OCI-LY3 (cell line): ENCODE measurements around the gene LRRC8E.

Source experiments
- EZH2phosphoT487 ChIP-seq: fragments of 200-600 bp; shearing (Covaris generic); IDR thresholded peaks from 2 replicates; pipeline ENCODE4 v1.6.1; 2018; ENCODE audit warnings: antibody characterized with exemption, mixed run types, low read depth
- TF ChIP-seq, protein P1 (sequence below): fragments of 200-600, 300-600 bp; sonication (generic); IDR thresholded peaks from 2 replicates; pipeline ENCODE4 v1.5.1; 2014; ENCODE audit warnings: antibody characterized with exemption, low read length, low read depth

GRCh38 chr19:7924241-7924640 is 35.9 kb downstream of the LRRC8E start:
- TF ChIP-seq, protein P1, sequence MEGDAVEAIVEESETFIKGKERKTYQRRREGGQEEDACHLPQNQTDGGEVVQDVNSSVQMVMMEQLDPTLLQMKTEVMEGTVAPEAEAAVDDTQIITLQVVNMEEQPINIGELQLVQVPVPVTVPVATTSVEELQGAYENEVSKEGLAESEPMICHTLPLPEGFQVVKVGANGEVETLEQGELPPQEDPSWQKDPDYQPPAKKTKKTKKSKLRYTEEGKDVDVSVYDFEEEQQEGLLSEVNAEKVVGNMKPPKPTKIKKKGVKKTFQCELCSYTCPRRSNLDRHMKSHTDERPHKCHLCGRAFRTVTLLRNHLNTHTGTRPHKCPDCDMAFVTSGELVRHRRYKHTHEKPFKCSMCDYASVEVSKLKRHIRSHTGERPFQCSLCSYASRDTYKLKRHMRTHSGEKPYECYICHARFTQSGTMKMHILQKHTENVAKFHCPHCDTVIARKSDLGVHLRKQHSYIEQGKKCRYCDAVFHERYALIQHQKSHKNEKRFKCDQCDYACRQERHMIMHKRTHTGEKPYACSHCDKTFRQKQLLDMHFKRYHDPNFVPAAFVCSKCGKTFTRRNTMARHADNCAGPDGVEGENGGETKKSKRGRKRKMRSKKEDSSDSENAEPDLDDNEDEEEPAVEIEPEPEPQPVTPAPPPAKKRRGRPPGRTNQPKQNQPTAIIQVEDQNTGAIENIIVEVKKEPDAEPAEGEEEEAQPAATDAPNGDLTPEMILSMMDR: no peak
- no peak for TF ChIP-seq EZH2phosphoT487
